ENCODE data around the gene TOP3B.

TOP3B gene

DNA sequence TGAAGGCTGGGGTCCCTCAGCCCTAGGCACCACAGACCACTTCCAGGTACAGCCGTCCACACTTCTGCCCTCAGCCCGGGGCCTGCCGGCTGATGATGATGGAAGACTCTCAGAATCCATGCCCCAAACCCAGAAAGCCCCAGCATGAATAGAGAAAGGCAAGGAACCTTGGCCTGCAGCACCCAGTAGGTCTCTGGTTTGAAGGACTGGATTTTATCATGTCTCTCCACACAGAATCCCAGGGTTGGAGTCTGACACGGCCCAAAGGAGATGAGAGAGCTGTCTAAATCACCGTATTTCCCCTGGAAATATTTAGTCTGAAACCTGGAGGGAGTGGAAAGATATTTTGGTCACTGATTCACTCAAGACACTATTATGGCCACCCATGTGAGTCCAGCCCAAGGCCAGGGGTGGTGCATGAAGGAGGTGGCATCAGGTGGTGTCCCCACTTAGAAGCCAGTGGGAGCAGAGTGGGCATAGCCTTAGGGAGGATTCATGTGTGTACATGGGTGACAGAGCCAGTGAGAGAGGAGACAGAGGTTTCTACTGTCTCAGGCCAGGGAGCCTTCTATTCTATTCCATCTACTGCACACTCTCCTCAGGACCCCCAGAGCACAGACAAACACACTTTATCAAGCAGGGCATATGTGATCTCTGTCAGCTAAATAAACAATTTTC lies 14.0 kb downstream of the TOP3B start (continued):
- no peak for TF ChIP-seq CSDC2 (CRISPR knock-in tag; IDR thresholded peaks at IDR 0.05)
- no peak for TF ChIP-seq TCF4 (CRISPR knock-in tag; IDR thresholded peaks at IDR 0.05; ENCODE audit: borderline replicate concordance)
- TF ChIP-seq OSR1 (CRISPR knock-in tag; IDR thresholded peaks at IDR 0.05), result no peak
- TF ChIP-seq GLIS3 (CRISPR knock-in tag; IDR thresholded peaks at IDR 0.05), result no peak
- TF ChIP-seq, protein P1, sequence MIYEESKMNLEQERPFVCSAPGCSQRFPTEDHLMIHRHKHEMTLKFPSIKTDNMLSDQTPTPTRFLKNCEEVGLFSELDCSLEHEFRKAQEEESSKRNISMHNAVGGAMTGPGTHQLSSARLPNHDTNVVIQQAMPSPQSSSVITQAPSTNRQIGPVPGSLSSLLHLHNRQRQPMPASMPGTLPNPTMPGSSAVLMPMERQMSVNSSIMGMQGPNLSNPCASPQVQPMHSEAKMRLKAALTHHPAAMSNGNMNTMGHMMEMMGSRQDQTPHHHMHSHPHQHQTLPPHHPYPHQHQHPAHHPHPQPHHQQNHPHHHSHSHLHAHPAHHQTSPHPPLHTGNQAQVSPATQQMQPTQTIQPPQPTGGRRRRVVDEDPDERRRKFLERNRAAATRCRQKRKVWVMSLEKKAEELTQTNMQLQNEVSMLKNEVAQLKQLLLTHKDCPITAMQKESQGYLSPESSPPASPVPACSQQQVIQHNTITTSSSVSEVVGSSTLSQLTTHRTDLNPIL (CRISPR knock-in tag; IDR thresholded peaks at IDR 0.05; ENCODE audit: low read depth), result no peak

GRCh38 chr22:21967693-21968271 lies 14.8 kb downstream of the TOP3B start:
- no peak for ATAC-seq
- TF ChIP-seq ZNF565 (CRISPR knock-in tag; conservative IDR thresholded peaks at IDR 0.05; ENCODE audit: low read depth) (no peak), BACH2 (CRISPR knock-in tag; IDR thresholded peaks at IDR 0.05; ENCODE audit: borderline replicate concordance) (no peak)
- TF ChIP-seq, protein P2, sequence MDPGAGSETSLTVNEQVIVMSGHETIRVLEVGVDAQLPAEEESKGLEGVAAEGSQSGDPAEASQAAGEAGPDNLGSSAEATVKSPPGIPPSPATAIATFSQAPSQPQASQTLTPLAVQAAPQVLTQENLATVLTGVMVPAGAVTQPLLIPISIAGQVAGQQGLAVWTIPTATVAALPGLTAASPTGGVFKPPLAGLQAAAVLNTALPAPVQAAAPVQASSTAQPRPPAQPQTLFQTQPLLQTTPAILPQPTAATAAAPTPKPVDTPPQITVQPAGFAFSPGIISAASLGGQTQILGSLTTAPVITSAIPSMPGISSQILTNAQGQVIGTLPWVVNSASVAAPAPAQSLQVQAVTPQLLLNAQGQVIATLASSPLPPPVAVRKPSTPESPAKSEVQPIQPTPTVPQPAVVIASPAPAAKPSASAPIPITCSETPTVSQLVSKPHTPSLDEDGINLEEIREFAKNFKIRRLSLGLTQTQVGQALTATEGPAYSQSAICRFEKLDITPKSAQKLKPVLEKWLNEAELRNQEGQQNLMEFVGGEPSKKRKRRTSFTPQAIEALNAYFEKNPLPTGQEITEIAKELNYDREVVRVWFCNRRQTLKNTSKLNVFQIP (CRISPR knock-in tag; IDR thresholded peaks at IDR 0.05; ENCODE audit: borderline replicate concordance, low read depth), result no peak

GRCh38 chr22:21966643-21967516 lies 15.7 kb downstream of the TOP3B start:
- no peak for ATAC-seq
- TF ChIP-seq OSR1 (CRISPR knock-in tag; IDR thresholded peaks at IDR 0.05) (no peak), CSDC2 (CRISPR knock-in tag; IDR thresholded peaks at IDR 0.05) (no peak), ZNF565 (CRISPR knock-in tag; conservative IDR thresholded peaks at IDR 0.05; ENCODE audit: low read depth) (no peak), ESRRG (CRISPR knock-in tag; IDR thresholded peaks at IDR 0.05) (no peak), TCF4 (CRISPR knock-in tag; IDR thresholded peaks at IDR 0.05; ENCODE audit: borderline replicate concordance) (no peak), PPARA (CRISPR knock-in tag; IDR thresholded peaks at IDR 0.05; ENCODE audit: borderline replicate concordance) (no peak)
- TF ChIP-seq, protein P1 (CRISPR knock-in tag; IDR thresholded peaks at IDR 0.05; ENCODE audit: low read depth), result no peak
- TF ChIP-seq, protein P2 (CRISPR knock-in tag; IDR thresholded peaks at IDR 0.05; ENCODE audit: borderline replicate concordance, low read depth), result no peak

DNA sequence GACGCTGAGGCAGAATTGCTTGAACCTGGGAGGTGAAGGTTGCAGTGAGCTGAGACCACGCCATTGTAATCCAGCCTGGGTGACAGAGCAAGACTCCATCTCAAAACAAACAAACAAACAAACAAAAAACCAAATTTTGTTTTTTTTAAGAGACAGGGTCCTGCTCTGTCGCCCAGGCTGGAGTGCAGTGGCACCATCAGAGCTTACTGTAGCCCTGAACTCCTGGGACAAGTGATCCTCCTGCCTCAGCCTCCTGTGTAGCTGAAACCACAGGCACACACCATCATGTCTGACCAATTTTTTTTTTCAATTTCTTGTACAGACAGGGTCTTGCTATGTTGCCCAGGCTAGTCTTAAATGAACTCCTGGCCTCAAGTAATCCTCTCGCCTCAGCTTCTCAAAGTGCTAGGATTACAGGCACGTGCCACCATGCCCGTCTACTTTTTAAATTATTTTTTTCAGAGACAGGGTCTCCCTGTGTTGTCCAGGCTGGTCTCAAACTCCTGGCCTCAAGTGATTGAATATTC lies 16.8 kb downstream of the TOP3B start:
- TF ChIP-seq ZFP30 (CRISPR knock-in tag; IDR thresholded peaks at IDR 0.05), result no peak
- no peak for TF ChIP-seq PPARA (CRISPR knock-in tag; IDR thresholded peaks at IDR 0.05; ENCODE audit: borderline replicate concordance)
- TF ChIP-seq ZNF8 (CRISPR knock-in tag; IDR thresholded peaks at IDR 0.05), result no peak
- no peak for TF ChIP-seq GLIS3 (CRISPR knock-in tag; IDR thresholded peaks at IDR 0.05)
- no peak for TF ChIP-seq RARB (CRISPR knock-in tag; IDR thresholded peaks at IDR 0.05)
- TF ChIP-seq, protein P1 (CRISPR knock-in tag; IDR thresholded peaks at IDR 0.05; ENCODE audit: low read depth), result no peak
- TF ChIP-seq ZNF565 (CRISPR knock-in tag; conservative IDR thresholded peaks at IDR 0.05; ENCODE audit: low read depth), result no peak
- no peak for TF ChIP-seq SNAI2 (CRISPR knock-in tag; IDR thresholded peaks at IDR 0.05)
- TF ChIP-seq, protein P2 (CRISPR knock-in tag; IDR thresholded peaks at IDR 0.05; ENCODE audit: borderline replicate concordance, low read depth), result no peak
- TF ChIP-seq TOX (CRISPR knock-in tag; IDR thresholded peaks at IDR 0.05; ENCODE audit: borderline replicate concordance), result no peak
- TF ChIP-seq, protein P3, sequence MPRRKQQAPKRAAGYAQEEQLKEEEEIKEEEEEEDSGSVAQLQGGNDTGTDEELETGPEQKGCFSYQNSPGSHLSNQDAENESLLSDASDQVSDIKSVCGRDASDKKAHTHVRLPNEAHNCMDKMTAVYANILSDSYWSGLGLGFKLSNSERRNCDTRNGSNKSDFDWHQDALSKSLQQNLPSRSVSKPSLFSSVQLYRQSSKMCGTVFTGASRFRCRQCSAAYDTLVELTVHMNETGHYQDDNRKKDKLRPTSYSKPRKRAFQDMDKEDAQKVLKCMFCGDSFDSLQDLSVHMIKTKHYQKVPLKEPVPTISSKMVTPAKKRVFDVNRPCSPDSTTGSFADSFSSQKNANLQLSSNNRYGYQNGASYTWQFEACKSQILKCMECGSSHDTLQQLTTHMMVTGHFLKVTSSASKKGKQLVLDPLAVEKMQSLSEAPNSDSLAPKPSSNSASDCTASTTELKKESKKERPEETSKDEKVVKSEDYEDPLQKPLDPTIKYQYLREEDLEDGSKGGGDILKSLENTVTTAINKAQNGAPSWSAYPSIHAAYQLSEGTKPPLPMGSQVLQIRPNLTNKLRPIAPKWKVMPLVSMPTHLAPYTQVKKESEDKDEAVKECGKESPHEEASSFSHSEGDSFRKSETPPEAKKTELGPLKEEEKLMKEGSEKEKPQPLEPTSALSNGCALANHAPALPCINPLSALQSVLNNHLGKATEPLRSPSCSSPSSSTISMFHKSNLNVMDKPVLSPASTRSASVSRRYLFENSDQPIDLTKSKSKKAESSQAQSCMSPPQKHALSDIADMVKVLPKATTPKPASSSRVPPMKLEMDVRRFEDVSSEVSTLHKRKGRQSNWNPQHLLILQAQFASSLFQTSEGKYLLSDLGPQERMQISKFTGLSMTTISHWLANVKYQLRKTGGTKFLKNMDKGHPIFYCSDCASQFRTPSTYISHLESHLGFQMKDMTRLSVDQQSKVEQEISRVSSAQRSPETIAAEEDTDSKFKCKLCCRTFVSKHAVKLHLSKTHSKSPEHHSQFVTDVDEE (CRISPR knock-in tag; IDR thresholded peaks at IDR 0.05), result no peak
- no peak for TF ChIP-seq ZC3H10 (CRISPR knock-in tag; IDR thresholded peaks at IDR 0.05)
- no peak for TF ChIP-seq CSDC2 (CRISPR knock-in tag; IDR thresholded peaks at IDR 0.05)
- TF ChIP-seq OSR1 (CRISPR knock-in tag; IDR thresholded peaks at IDR 0.05), result no peak
- no peak for TF ChIP-seq BACH2 (CRISPR knock-in tag; IDR thresholded peaks at IDR 0.05; ENCODE audit: borderline replicate concordance)
- TF ChIP-seq ARNTL (CRISPR knock-in tag; IDR thresholded peaks at IDR 0.05; ENCODE audit: borderline replicate concordance, low read depth), result no peak
- TF ChIP-seq ESRRG (CRISPR knock-in tag; IDR thresholded peaks at IDR 0.05), result no peak
- TF ChIP-seq ZFP3 (CRISPR knock-in tag; IDR thresholded peaks at IDR 0.05), result no peak
- no peak for ATAC-seq

Data from SK-N-SH treated with all-trans-retinoic acid at 6 μM for 48 hours (cell line).